ENCODE data around the gene OCSTAMP.

Gene OCSTAMP

DNA sequence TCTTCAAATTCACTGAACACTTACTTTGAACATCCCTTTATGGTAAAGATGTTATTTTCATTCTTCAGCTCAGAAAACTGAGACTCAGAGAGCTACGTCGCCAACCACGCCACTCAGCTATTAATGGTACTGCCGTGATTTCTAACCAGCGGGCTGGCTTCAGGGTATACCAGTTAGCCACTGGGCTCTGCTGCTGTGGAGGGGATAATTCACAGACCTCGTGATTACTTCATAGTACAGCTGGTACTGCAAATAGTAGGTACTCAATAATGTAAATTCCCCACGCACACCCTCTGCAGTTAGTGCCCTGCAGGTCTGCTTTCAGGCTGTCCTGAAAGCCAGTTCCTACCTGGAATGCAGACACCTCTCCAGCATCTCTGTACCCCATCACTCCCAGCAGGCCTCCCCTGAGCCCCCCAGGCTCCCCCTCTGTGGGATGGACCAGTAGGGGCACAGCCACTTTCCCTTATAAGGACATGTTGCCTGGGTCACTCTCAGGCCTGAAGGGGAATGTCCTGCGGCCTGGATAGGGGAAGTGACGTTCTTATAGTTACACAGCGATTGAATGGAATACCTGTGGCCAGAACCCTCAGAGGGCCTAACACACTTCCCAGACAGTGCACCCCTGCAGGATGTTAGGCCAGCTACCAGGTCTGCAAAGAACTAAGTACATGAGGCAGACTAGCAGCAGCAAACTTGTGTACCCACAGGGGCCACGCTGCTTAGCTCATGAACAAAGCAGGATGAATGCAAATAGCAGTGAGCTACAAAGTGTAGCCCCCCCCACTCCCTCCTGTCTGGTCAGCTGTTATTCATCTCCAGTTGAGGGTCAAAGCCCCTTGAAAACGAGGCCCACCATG lies 1.3 kb upstream of the OCSTAMP start:
- no peak overlapping the region for H3K27ac ChIP-seq
- TF ChIP-seq, protein P1, sequence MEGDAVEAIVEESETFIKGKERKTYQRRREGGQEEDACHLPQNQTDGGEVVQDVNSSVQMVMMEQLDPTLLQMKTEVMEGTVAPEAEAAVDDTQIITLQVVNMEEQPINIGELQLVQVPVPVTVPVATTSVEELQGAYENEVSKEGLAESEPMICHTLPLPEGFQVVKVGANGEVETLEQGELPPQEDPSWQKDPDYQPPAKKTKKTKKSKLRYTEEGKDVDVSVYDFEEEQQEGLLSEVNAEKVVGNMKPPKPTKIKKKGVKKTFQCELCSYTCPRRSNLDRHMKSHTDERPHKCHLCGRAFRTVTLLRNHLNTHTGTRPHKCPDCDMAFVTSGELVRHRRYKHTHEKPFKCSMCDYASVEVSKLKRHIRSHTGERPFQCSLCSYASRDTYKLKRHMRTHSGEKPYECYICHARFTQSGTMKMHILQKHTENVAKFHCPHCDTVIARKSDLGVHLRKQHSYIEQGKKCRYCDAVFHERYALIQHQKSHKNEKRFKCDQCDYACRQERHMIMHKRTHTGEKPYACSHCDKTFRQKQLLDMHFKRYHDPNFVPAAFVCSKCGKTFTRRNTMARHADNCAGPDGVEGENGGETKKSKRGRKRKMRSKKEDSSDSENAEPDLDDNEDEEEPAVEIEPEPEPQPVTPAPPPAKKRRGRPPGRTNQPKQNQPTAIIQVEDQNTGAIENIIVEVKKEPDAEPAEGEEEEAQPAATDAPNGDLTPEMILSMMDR (conservative IDR thresholded peaks at IDR 0.05) = no peak

GRCh38 chr20:46549188-46549972 lies 1.1 kb downstream of the OCSTAMP start:
- no peak overlapping the region for H3K27ac ChIP-seq
- TF ChIP-seq, protein P1 (conservative IDR thresholded peaks at IDR 0.05) = 0 out of 2 replicates have a peak, but pooled peaks have one; percentile 14

- TF ChIP-seq, protein P1 (conservative IDR thresholded peaks at IDR 0.05) = no peak
- H3K27ac ChIP-seq = no peak overlapping the region
Measured at GRCh38 chr20:46548688-46549087, 1.8 kb downstream of the OCSTAMP start.

DNA sequence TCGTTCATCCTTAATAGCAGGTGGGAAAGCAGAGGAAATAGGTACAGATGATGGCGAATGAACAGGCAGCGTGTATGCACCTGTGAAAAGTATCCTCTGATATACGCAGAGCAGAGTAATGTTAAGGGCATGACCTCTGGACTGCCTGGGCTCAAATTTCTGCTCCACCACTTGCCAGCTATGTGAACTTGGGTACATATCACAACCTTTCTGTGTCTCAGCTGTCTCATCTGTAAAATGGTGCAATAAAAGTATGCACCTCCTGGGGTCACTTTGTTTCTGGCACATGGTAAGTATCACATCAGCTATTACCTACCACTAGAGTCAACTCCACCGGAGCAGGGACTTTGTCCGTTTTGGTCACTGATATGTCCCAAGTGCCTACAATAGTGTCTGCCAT lies 2.5 kb downstream of the OCSTAMP start:
- TF ChIP-seq, protein P1 (conservative IDR thresholded peaks at IDR 0.05) = no peak
- no peak overlapping the region for H3K27ac ChIP-seq

GRCh38 chr20:46546936-46547335 lies 3.5 kb downstream of the OCSTAMP start:
- no peak overlapping the region for H3K27ac ChIP-seq
- TF ChIP-seq, protein P1 (conservative IDR thresholded peaks at IDR 0.05) = no peak

GRCh38 chr20:46546298-46546697 lies 4.2 kb downstream of the OCSTAMP start:
- TF ChIP-seq, protein P1 (conservative IDR thresholded peaks at IDR 0.05) = no peak
- H3K27ac ChIP-seq = no peak overlapping the region

- no peak overlapping the region for H3K27ac ChIP-seq
- TF ChIP-seq, protein P1 (conservative IDR thresholded peaks at IDR 0.05) = no peak
Measured at GRCh38 chr20:46545827-46546138, 4.7 kb downstream of the OCSTAMP start.

All from VCaP (cell line).